Measurements from ENCODE around the gene SRP72. TPM values are rescaled to one million over a fixed set of nuclear protein-coding genes. Genes with fewer than 3 reads are reported as not detected.
A peak's percentile ranks its signal among the peaks of the same experiment; 100 is the strongest.

The SRP72 gene
- total and polyA plus RNA-seq, 2 of the 4 experiments (the other 2 are of a cell fraction): 73.8 to 123 TPM

DNA sequence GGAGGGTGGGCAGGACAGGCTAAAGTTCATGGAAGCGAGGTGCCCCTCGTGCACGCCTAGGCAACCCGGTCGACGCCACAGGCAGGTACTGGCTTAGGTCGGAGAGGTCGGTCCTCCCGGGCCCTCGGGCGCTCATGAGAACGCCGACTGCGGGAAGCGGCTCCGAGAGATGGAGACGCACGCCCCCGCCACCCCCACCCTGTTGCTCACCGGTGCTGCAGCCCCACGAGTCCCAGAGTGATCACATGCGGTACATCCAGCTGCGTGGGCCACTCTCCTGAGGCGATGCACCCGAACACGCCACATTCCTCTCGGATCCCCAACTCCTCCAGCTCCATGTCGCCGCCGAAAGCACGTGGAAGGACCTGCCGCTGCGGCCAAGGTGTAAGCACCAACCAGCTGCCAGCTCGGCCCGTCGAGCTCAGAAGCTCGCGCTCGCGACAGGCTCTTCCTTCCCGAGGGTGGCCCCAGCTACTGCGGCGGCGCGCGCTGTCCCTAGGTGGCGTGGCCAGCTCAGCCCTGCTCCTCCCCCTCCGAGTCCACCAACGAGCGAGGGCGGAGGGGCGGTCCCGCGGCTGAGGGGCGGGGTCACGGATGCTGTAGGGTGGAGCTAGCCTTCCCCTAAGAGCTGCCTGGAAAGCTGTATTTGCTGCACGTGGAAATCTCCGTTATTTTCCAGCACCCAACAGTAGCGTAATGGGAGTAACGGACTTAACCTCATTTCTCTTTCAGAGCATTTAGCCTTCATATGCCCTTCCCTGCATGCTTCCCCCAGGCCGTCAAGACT lies 32.1 kb upstream of the SRP72 start, which contains the start of gene PPAT (continued):
- TF ChIP-seq, protein P1, sequence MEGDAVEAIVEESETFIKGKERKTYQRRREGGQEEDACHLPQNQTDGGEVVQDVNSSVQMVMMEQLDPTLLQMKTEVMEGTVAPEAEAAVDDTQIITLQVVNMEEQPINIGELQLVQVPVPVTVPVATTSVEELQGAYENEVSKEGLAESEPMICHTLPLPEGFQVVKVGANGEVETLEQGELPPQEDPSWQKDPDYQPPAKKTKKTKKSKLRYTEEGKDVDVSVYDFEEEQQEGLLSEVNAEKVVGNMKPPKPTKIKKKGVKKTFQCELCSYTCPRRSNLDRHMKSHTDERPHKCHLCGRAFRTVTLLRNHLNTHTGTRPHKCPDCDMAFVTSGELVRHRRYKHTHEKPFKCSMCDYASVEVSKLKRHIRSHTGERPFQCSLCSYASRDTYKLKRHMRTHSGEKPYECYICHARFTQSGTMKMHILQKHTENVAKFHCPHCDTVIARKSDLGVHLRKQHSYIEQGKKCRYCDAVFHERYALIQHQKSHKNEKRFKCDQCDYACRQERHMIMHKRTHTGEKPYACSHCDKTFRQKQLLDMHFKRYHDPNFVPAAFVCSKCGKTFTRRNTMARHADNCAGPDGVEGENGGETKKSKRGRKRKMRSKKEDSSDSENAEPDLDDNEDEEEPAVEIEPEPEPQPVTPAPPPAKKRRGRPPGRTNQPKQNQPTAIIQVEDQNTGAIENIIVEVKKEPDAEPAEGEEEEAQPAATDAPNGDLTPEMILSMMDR (conservative IDR thresholded peaks at IDR 0.05; ENCODE audit: low read depth, low read length): 0 out of 2 replicates have a peak, but pooled peaks have one; percentile 20
- no peak; the same call in 1 of the 2 replicates for TF ChIP-seq POLR2A (IDR thresholded peaks at IDR 0.05; ENCODE audit: low read depth, low read length)

- Histone ChIP-seq H4K91ac (ENCODE audit: insufficient read depth, low read depth, low read length) (no peak overlapping the region), H3K4me1 (ENCODE audit: control insufficient read depth, insufficient read depth, low read length) (no peaks in the 10 kb centered on the region), H3K4me2 (ENCODE audit: low read depth, low read length) (no peak overlapping the region), H2AK5ac (ENCODE audit: low read depth, low read length) (no peak overlapping the region), H3K23ac (ENCODE audit: low read depth, low read length) (no peak overlapping the region), H3K27ac (ENCODE audit: insufficient read depth, low read length) (no peak overlapping the region), H2BK15ac (ENCODE audit: low read depth, low read length) (no peak overlapping the region), H2AFZ (replicated peaks; ENCODE audit: low read length, poor library complexity) (no peak overlapping the region), H3K4ac (ENCODE audit: low read depth, low read length) (no peak overlapping the region), H3K36me3 (ENCODE audit: control insufficient read depth, insufficient read depth, low read length) (peaks cover 4% of the 10 kb centered on the region), H3K9ac (ENCODE audit: low read depth, low read length) (no peak overlapping the region), H4K5ac (ENCODE audit: low read depth, low read length) (no peak overlapping the region), H2BK20ac (ENCODE audit: low read depth, low read length) (no peak overlapping the region), H4K20me1 (ENCODE audit: insufficient read depth, low read length) (peaks cover 15% of the 10 kb centered on the region), H3K14ac (replicated peaks; ENCODE audit: low read depth, low read length) (no peak overlapping the region), H3K9me1 (ENCODE audit: insufficient read depth, low read length) (peaks cover 4% of the 10 kb centered on the region; the same call in 1 of the 2 replicates), H4K8ac (ENCODE audit: low read depth in 2 of 2, low read length in 2 of 2) (no peak overlapping the region), H3K4me3 (ENCODE audit: insufficient read depth, low read depth, low read length) (no peak overlapping the region), H2AK9ac (replicated peaks; ENCODE audit: low read depth, low read length, poor library complexity) (no peak overlapping the region), H3K18ac (ENCODE audit: low read depth, low read length) (no peak overlapping the region), H2BK5ac (ENCODE audit: low read depth, low read length, poor library complexity, severe bottlenecking) (no peak overlapping the region), H3K56ac (ENCODE audit: extremely low read depth, insufficient read depth, low read length) (no peak overlapping the region), H3K9me3 (ENCODE audit: control insufficient read depth, insufficient read depth, low read length) (no peaks in the 10 kb centered on the region), H3K79me1 (ENCODE audit: low read depth in 1 of 2, low read length in 2 of 2) (peaks cover 8 to 48% of the 10 kb centered on the region in 2 experiments), H2BK120ac (ENCODE audit: low read depth, low read length) (no peak overlapping the region), H3K27me3 (ENCODE audit: control insufficient read depth, insufficient read depth, low read length) (no peaks in the 10 kb centered on the region)
- in situ Hi-C loops (cut with MboI; ENCODE audit: low sequenced_read_pairs): no loop called here
- dilution Hi-C loops (cut with HindIII; ENCODE audit: low sequenced_read_pairs, unreplicated experiment): no loop called here
- BruUV-seq (replicated peaks): no TSS peak
- ATAC-seq (ENCODE audit: low read depth) (no peak), DNase-seq (peak; percentile 41)
- CTCF ChIA-PET: interaction anchor here (0.9 kb wide), 1 partner anchor 398 kb away, joined by 4 read pairs; no protein-coding TSS in a partner anchor
- no CpG with 5 or more reads among the region's 2 CpGs for WGBS, 2 experiments (ENCODE audit: extremely low coverage in 2 of 2, insufficient read length in 1 of 2)
- intact Hi-C loops (cut with micrococcal nuclease): no loop called here
- POLR2A ChIA-PET (ENCODE audit: unreplicated experiment): no interaction called here
- TF ChIP-seq ELK1 (IDR thresholded peaks at IDR 0.05; ENCODE audit: borderline replicate concordance, low read depth, low read length) (no peak), SMC3 (IDR thresholded peaks at IDR 0.05; ENCODE audit: low read depth, low read length) (no peak), RFX5 (IDR thresholded peaks at IDR 0.05; ENCODE audit: low read depth, low read length) (no peak), CHD1 (IDR thresholded peaks at IDR 0.05; ENCODE audit: low read depth, low read length) (no peak), NFE2L2 (IDR thresholded peaks at IDR 0.05; ENCODE audit: low read depth, low read length) (no peak), POLR2A (IDR thresholded peaks at IDR 0.05; ENCODE audit: low read depth, low read length) (no peak), RAD21 (IDR thresholded peaks at IDR 0.05; ENCODE audit: low read length) (no peak), FOS (IDR thresholded peaks at IDR 0.05; ENCODE audit: low read depth, low read length) (no peak), MAFK (IDR thresholded peaks at IDR 0.05; ENCODE audit: low read depth, low read length) (no peak), BHLHE40 (IDR thresholded peaks at IDR 0.05; ENCODE audit: low read depth, low read length) (no peak), MXI1 (IDR thresholded peaks at IDR 0.05; ENCODE audit: borderline replicate concordance, low read depth, low read length) (no peak)
- TF ChIP-seq, protein P2, sequence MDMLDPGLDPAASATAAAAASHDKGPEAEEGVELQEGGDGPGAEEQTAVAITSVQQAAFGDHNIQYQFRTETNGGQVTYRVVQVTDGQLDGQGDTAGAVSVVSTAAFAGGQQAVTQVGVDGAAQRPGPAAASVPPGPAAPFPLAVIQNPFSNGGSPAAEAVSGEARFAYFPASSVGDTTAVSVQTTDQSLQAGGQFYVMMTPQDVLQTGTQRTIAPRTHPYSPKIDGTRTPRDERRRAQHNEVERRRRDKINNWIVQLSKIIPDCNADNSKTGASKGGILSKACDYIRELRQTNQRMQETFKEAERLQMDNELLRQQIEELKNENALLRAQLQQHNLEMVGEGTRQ (IDR thresholded peaks at IDR 0.05; ENCODE audit: low read depth, low read length): no peak
These were observed 28.7 kb upstream of the SRP72 start for GRCh38 chr4:56438766-56439165.

All from IMR-90 (cell line).